Ascending aorta (tissue), 2 donors: ENCODE results near the gene ELAVL1. TPM values are rescaled to one million over a fixed set of nuclear protein-coding genes. Genes with fewer than 3 reads are reported as not detected.

ENCODE experiments used
- DNase-seq, 2 donors: peaks; one replicate each; pipeline ENCODE4 v3.0.0-alpha.2; 2019; ENCODE audit warnings: low spot score in 2 of 2
- H3K27ac ChIP-seq, 2 donors: fragments of 200-600 bp; sonication (generic); one replicate each; pipeline ENCODE4 v1.5.1; 2016 to 2017; ENCODE audit warnings: mild to moderate bottlenecking in 1 of 2
- H3K27me3 ChIP-seq: fragments of 200-600 bp; sonication (generic); one replicate; pipeline ENCODE4 v1.5.1; 2017
- H3K36me3 ChIP-seq, 2 donors: fragments of 200-600 bp; sonication (generic); one replicate each; pipeline ENCODE4 v1.5.1; 2016
- H3K4me1 ChIP-seq, 2 donors: fragments of 200-600 bp; sonication (generic); one replicate each; pipeline ENCODE4 v1.5.1; 2016 to 2017; ENCODE audit warnings: mild to moderate bottlenecking in 1 of 2
- H3K4me3 ChIP-seq, 2 donors: fragments of 200-600 bp; sonication (generic); one replicate each; pipeline ENCODE4 v1.5.1; 2016 to 2017; ENCODE audit warnings: mild to moderate bottlenecking in 1 of 2
- H3K9me3 ChIP-seq, 2 donors: fragments of 200-600 bp; sonication (generic); one replicate each; pipeline ENCODE4 v1.5.1; 2016
- CTCF ChIP-seq, 3 experiments: fragments of 200-600 bp in 2 of 3; fragments of 450-650 bp in 1 of 3; sonication (generic) in 2 of 3; IDR thresholded peaks; one replicate each; pipeline ENCODE4 v1.5.1; 2016 to 2019; ENCODE audit warnings: antibody characterized with exemption in 3 of 3, mild to moderate bottlenecking in 1 of 3, moderate library complexity in 1 of 3
- intact Hi-C: fragments of 100-400 bp; cut with DNase I; formaldehyde crosslinking; loops from one replicate; pipeline ENCODE4 v1.15.1; 2023
- total RNA-seq: library from RNA; depleted of rRNA; stranded (reverse); fragments of >200 nt; gene quantifications from one replicate; pipeline ENCODE4 v1.1.0, GENCODE V29; 2016

Gene ELAVL1
- total RNA-seq, 1 donor from 2014 or later, result 19.9 TPM

- intact Hi-C loops, result no loop called here
- no peak overlapping the region for H3K27ac ChIP-seq
- no peak overlapping the region for H3K4me3 ChIP-seq
- peaks cover 24 to 29% of the 10 kb centered on the region in 2 donors for H3K36me3 ChIP-seq
- no peaks in the 10 kb centered on the region for H3K27me3 ChIP-seq
- no peak for TF ChIP-seq CTCF (IDR thresholded peaks at IDR 0.05)
- H3K9me3 ChIP-seq, result no peaks in the 10 kb centered on the region
- H3K4me1 ChIP-seq, result no peaks in the 10 kb centered on the region
- DNase-seq, result no peak
Observed at GRCh38 chr19:7994114-7994513, 11.3 kb downstream of the ELAVL1 start.

- no peak overlapping the region for H3K27ac ChIP-seq
- H3K9me3 ChIP-seq, result no peaks in the 10 kb centered on the region
- no peaks in the 10 kb centered on the region for H3K27me3 ChIP-seq
- no peak for TF ChIP-seq CTCF (IDR thresholded peaks at IDR 0.05)
- intact Hi-C loops, result no loop called here
- peaks cover 30 to 34% of the 10 kb centered on the region in 2 donors for H3K36me3 ChIP-seq
- H3K4me3 ChIP-seq, result no peak overlapping the region
- H3K4me1 ChIP-seq, result no peaks in the 10 kb centered on the region
- DNase-seq, result no peak
Observed at GRCh38 chr19:7993560-7993959, 11.9 kb downstream of the ELAVL1 start.

- no peak for TF ChIP-seq CTCF (IDR thresholded peaks at IDR 0.05)
- H3K4me1 ChIP-seq, result no peaks in the 10 kb centered on the region
- no peak overlapping the region for H3K27ac ChIP-seq
- no peak overlapping the region for H3K4me3 ChIP-seq
- H3K36me3 ChIP-seq, result peaks cover 37 to 44% of the 10 kb centered on the region in 2 donors
- no peak for DNase-seq
- no peaks in the 10 kb centered on the region for H3K9me3 ChIP-seq
- intact Hi-C loops, result no loop called here
- no peaks in the 10 kb centered on the region for H3K27me3 ChIP-seq
Observed at GRCh38 chr19:7992575-7992974, 12.9 kb downstream of the ELAVL1 start.

GRCh38 chr19:7989071-7989575, 16.3 kb downstream of the ELAVL1 start:
- no peak overlapping the region for H3K4me3 ChIP-seq
- no peak for DNase-seq
- H3K9me3 ChIP-seq, result no peaks in the 10 kb centered on the region
- H3K27ac ChIP-seq, result no peak overlapping the region
- H3K27me3 ChIP-seq, result no peaks in the 10 kb centered on the region
- TF ChIP-seq CTCF (IDR thresholded peaks at IDR 0.05), result no peak
- H3K4me1 ChIP-seq, result peaks cover 0 to 3% of the 10 kb centered on the region in 2 donors
- intact Hi-C loops, result no loop called here
- peaks cover 55 to 72% of the 10 kb centered on the region in 2 donors for H3K36me3 ChIP-seq

- Histone ChIP-seq H3K27ac (no peak overlapping the region), H3K4me3 (no peak overlapping the region), H3K27me3 (no peaks in the 10 kb centered on the region), H3K9me3 (no peaks in the 10 kb centered on the region), H3K36me3 (peaks cover 63 to 80% of the 10 kb centered on the region in 2 donors), H3K4me1 (peaks cover 0 to 3% of the 10 kb centered on the region in 2 donors)
- intact Hi-C loops, result no loop called here
- no peak for DNase-seq
- no peak for TF ChIP-seq CTCF (IDR thresholded peaks at IDR 0.05)
Observed at GRCh38 chr19:7988307-7988706, 17.1 kb downstream of the ELAVL1 start.
